K562 (cell line): ENCODE results near the gene ARHGEF16. TPM values are rescaled to one million over a fixed set of nuclear protein-coding genes. Genes with fewer than 3 reads are reported as not detected.

Experiments
- ATAC-seq: fragments of 200-7000 bp; cut with Tn5 transposase; 3 replicates; pipeline ENCODE4 v1.9.1; 2020; ENCODE audit warnings: moderate library complexity
- BruUV-seq: library from RNA; stranded (reverse); fragments of 400-500 nt; replicated peaks from 2 replicates; lab custom pipeline; 2021; lab: Mats Ljungman, UMichigan
- CTCF ChIA-PET: fragments of 300-600 bp; formaldehyde crosslinking; extraction: SDS; loops from one replicate; lab custom pipeline; 2021; ENCODE audit warnings: low intra/inter-chr PET ratio; lab: Yijun Ruan, JAX
- POLR2A ChIA-PET: fragments of 300-600, 350-650 bp; sonication (Branson Sonifier 250); formaldehyde crosslinking; extraction: SDS; loops from one replicate; lab custom pipeline; 2021; ENCODE audit warnings: antibody characterized with exemption, inconsistent platforms; lab: Yijun Ruan, JAX
- DNase-seq, 4 experiments: peaks; one replicate each; pipeline versions ENCODE4 v3.0.0 to v3.0.0-alpha.2; 2011 to 2018; ENCODE audit warnings: low spot score in 3 of 4, mixed read lengths in 3 of 4; ENCODE audit errors: extremely low read depth in 1 of 4
- FAIRE-seq: peaks from 2 replicates; lab custom pipeline; 2011; peaks lifted over from hg19 to GRCh38; lab: Jason Lieb, UNC
- H2AFZ ChIP-seq: 2 replicates; pipeline ENCODE4 v1.6.0; 2011; ENCODE audit warnings: low read depth, low read length, control low read depth, inconsistent platforms
- H3K27ac ChIP-seq: fragments of 200-600 bp; 3 replicates; pipeline ENCODE4 v1.8.0; 2011; ENCODE audit warnings: low read depth, mild to moderate bottlenecking, control low read depth, inconsistent platforms, low read length, moderate library complexity, mixed read lengths; ENCODE audit errors: extremely low read depth
- H3K27me3 ChIP-seq, 2 experiments: fragments of 300-600 bp in 1 of 2; 2 replicates in 1 of 2; 3 replicates in 1 of 2; pipeline versions ENCODE4 v1.6.0 to v1.8.0; 2011; ENCODE audit warnings: inconsistent platforms in 2 of 2, low read length in 2 of 2, mild to moderate bottlenecking in 1 of 2, mixed read lengths in 1 of 2, moderate library complexity in 1 of 2; ENCODE audit not compliant: control insufficient read depth in 2 of 2, insufficient read depth in 2 of 2
- H3K36me3 ChIP-seq: fragments of 300-600 bp; 3 replicates; pipeline ENCODE4 v1.8.0; 2011; ENCODE audit warnings: mild to moderate bottlenecking, low read length, inconsistent platforms; ENCODE audit not compliant: control insufficient read depth, insufficient read depth
- H3K4me1 ChIP-seq, 2 experiments: fragments of 200-600 bp in 1 of 2; replicated peaks in 1 of 2; 2 replicates in 1 of 2; 3 replicates in 1 of 2; pipeline versions ENCODE4 v1.5.1 to v1.8.0; 2011; ENCODE audit warnings: inconsistent platforms in 2 of 2, low read length in 2 of 2, mild to moderate bottlenecking in 1 of 2, mixed read lengths in 1 of 2, moderate library complexity in 1 of 2; ENCODE audit not compliant: control insufficient read depth in 2 of 2, insufficient read depth in 2 of 2
- H3K4me2 ChIP-seq: 2 replicates; pipeline ENCODE4 v1.6.1; 2011; ENCODE audit warnings: low read length, control low read depth, inconsistent platforms, mixed read lengths; ENCODE audit not compliant: insufficient read depth
- H3K4me3 ChIP-seq: fragments of 200-600 bp; sonication (generic), shearing (Covaris generic); 2 replicates; pipeline ENCODE4 v1.5.1; 2016; ENCODE audit warnings: control low read depth, inconsistent platforms
- H3K79me2 ChIP-seq: fragments of 200-600 bp; 3 replicates; pipeline ENCODE4 v1.8.0; 2011; ENCODE audit warnings: low read length, inconsistent platforms; ENCODE audit not compliant: control insufficient read depth, insufficient read depth
- H3K9ac ChIP-seq, 2 experiments: 2 replicates each; pipeline versions ENCODE4 v1.6.0 to v1.6.1; 2011; ENCODE audit warnings: low read depth in 2 of 2, low read length in 2 of 2, control low read depth in 1 of 2, inconsistent platforms in 1 of 2, mild to moderate bottlenecking in 1 of 2, mixed read lengths in 1 of 2; ENCODE audit not compliant: insufficient read depth in 1 of 2
- H3K9me1 ChIP-seq: one replicate; pipeline ENCODE4 v1.6.0; 2011; ENCODE audit warnings: inconsistent platforms, mild to moderate bottlenecking, low read length, moderate library complexity; ENCODE audit not compliant: control insufficient read depth, insufficient read depth
- H3K9me3 ChIP-seq: replicated peaks from 2 replicates; pipeline ENCODE4 v1.5.1; 2011; ENCODE audit warnings: low read depth, low read length, inconsistent platforms; ENCODE audit not compliant: control insufficient read depth, insufficient read depth
- H4K20me1 ChIP-seq: replicated peaks from 2 replicates; pipeline ENCODE4 v1.6.1; 2011; ENCODE audit warnings: low read length, inconsistent platforms, mixed read lengths; ENCODE audit not compliant: control insufficient read depth, insufficient read depth
- ADNP ChIP-seq: fragments of 200-800 bp; sonication (Bioruptor generic); IDR thresholded peaks from 2 replicates; pipeline ENCODE4 v1.6.1; 2016; ENCODE audit warnings: missing genetic modification characterization, missing compliant biosample characterization
- BCOR ChIP-seq: fragments of 450-650 bp; IDR thresholded peaks from 2 replicates; pipeline ENCODE4 v1.6.1; 2016
- ELF2 ChIP-seq: fragments of 250-450 bp; sonication (Bioruptor Pico); IDR thresholded peaks from 2 replicates; pipeline ENCODE4 v1.5.0; 2021; ENCODE audit warnings: mild to moderate bottlenecking
- HIVEP1 ChIP-seq: fragments of 250-450 bp; sonication (Bioruptor Pico); IDR thresholded peaks from 2 replicates; pipeline ENCODE4 v1.4.0; 2020; ENCODE audit warnings: mild to moderate bottlenecking
- ID3 ChIP-seq, 2 experiments: fragments of 250-450 bp in 1 of 2; fragments of 450-650 bp in 1 of 2; sonication (Bioruptor Pico) in 1 of 2; IDR thresholded peaks; 2 replicates each; pipeline versions ENCODE4 v1.6.1 to v1.8.0; 2016 to 2021; ENCODE audit warnings: mild to moderate bottlenecking in 2 of 2, moderate library complexity in 2 of 2, missing compliant biosample characterization in 1 of 2, missing genetic modification characterization in 1 of 2
- JUND ChIP-seq, 2 experiments: IDR thresholded peaks; 2 replicates in 1 of 2; 3 replicates in 1 of 2; pipeline ENCODE4 v1.6.1; 2011; ENCODE audit warnings: borderline replicate concordance in 2 of 2, low read depth in 2 of 2, low read length in 2 of 2, improper control_type of control experiment in 1 of 2, missing biosample characterization in 1 of 2, missing genetic modification characterization in 1 of 2, missing genetic modification reagents in 1 of 2
- MITF ChIP-seq: IDR thresholded peaks from 2 replicates; pipeline ENCODE4 v1.6.1; 2014; ENCODE audit warnings: antibody characterized with exemption
- NCOA1 ChIP-seq: fragments of 450-650 bp; IDR thresholded peaks from 2 replicates; pipeline ENCODE4 v1.6.1; 2016; ENCODE audit warnings: low read depth
- NRF1 ChIP-seq, 2 experiments: fragments of 450-650 bp; IDR thresholded peaks in 1 of 2; conservative IDR thresholded peaks in 1 of 2; 2 replicates each; pipeline ENCODE4 v1.6.1; 2014; ENCODE audit warnings: mild to moderate bottlenecking in 2 of 2
- RCOR1 ChIP-seq, 2 experiments: IDR thresholded peaks; 2 replicates each; pipeline ENCODE4 v1.6.1; 2012; ENCODE audit warnings: low read depth in 2 of 2, low read length in 2 of 2, borderline replicate concordance in 1 of 2, improper control_type of control experiment in 1 of 2
- SMARCA5 ChIP-seq: fragments of 450-650 bp; IDR thresholded peaks from 2 replicates; pipeline ENCODE4 v1.6.1; 2016
- SP2 ChIP-seq: IDR thresholded peaks from 2 replicates; pipeline ENCODE4 v1.6.1; 2011; ENCODE audit warnings: mild to moderate bottlenecking, low read depth, low read length, moderate library complexity; ENCODE audit not compliant: poor library complexity, severe bottlenecking; ENCODE audit errors: extremely low read depth
- TAL1 ChIP-seq: fragments of 450-650 bp; IDR thresholded peaks from 2 replicates; pipeline ENCODE4 v1.6.1; 2016; ENCODE audit warnings: mild to moderate bottlenecking
- ZNF551 ChIP-seq: fragments of 250-450 bp; sonication (Bioruptor Pico); IDR thresholded peaks from 2 replicates; pipeline ENCODE4 v1.5.0; 2021; ENCODE audit warnings: mild to moderate bottlenecking, moderate library complexity
- WGBS: fragments of 100-300 bp; shearing (Covaris generic); methylation state at CpG from one replicate; pipeline ENCODE4 v1.1.6; 2016; ENCODE audit warnings: low coverage, mixed read lengths; ENCODE audit not compliant: insufficient coverage; ENCODE audit errors: missing lambda C conversion rate; 5-methylcytosine and 5-hydroxymethylcytosine counted together
- in situ Hi-C: fragments of 300-500 bp; cut with MboI; formaldehyde crosslinking; loops from 4 replicates; pipeline ENCODE4 v1.15.0; 2018; ENCODE audit warnings: inconsistent platforms, mixed read lengths
- intact Hi-C: fragments of 100-400 bp; cut with micrococcal nuclease; formaldehyde crosslinking; loops from 2 replicates; pipeline ENCODE4 v1.14.2; 2022
- polyA plus RNA-seq, 8 experiments: library from polyadenylated mRNA; depleted of rRNA in 4 of 8; stranded (reverse) in 5 of 8; unstranded in 3 of 8; fragments of >200 nt; fragmentation: Nextera tagmentation in 2 of 8; fragmentation: Illumina TruSeq in 1 of 8; extraction: Ambion mirVana in 2 of 8; extraction: Trizol in 1 of 8; gene quantifications; 2 replicates each; pipeline versions ENCODE4 v1.2.1 to v1.2.3, GENCODE V29; 2011 to 2014; ENCODE audit warnings: inconsistent platforms in 1 of 8, missing spikeins in 1 of 8
- total RNA-seq, 7 experiments: library from RNA; depleted of rRNA in 6 of 7; stranded (reverse); fragments of >200 nt in 6 of 7; fragmentation: Illumina TruSeq in 2 of 7; extraction: Trizol in 2 of 7; gene quantifications; 2 replicates each; pipeline versions ENCODE4 v1.2.1 to v1.2.3, GENCODE V29; 2011 to 2021; ENCODE audit warnings: low replicate concordance in 1 of 7

ARHGEF16 gene
- total and polyA plus RNA-seq, 9 of the 15 experiments (the other 6 are each of a cell fraction or from before 2014, with no cell fraction given), result 0.15 to 1.2 (median 0.49) TPM; not detected in 2

- in situ Hi-C loops (no loop called here), intact Hi-C loops (no loop called here)
- no peak for DNase-seq
- TF ChIP-seq JUND (IDR thresholded peaks at IDR 0.05; ENCODE audit: borderline replicate concordance, low read depth, low read length), result no peak
- TF ChIP-seq JUND (tag; IDR thresholded peaks at IDR 0.05; ENCODE audit: borderline replicate concordance, low read depth, low read length), result no peak
- no peak for TF ChIP-seq TAL1
- TF ChIP-seq NCOA1, result no peak
- no peak for TF ChIP-seq ID3 (CRISPR knock-in tag; IDR thresholded peaks at IDR 0.05)
- TF ChIP-seq ID3 (tag; IDR thresholded peaks at IDR 0.05), result no peak
- peak; percentile 53; the same call in 1 of the 2 replicates for TF ChIP-seq ADNP (tag)
- TF ChIP-seq ZNF551 (CRISPR knock-in tag), result no peak
- peak; percentile 26 to 50; a peak in 3 of 4 replicates for TF ChIP-seq NRF1 (conservative IDR thresholded peaks at IDR 0.05 in 1 of 2, IDR thresholded peaks at IDR 0.05 in 1 of 2)
- peak; percentile 75 for TF ChIP-seq BCOR
- no peak for TF ChIP-seq HIVEP1 (CRISPR knock-in tag)
- peak; percentile 61; the same call in 1 of the 2 replicates for TF ChIP-seq SMARCA5
- no peak for TF ChIP-seq MITF
- 0 out of 4 replicates have a peak, but pooled peaks of 1 of the 2 experiments have one; percentile 38 for TF ChIP-seq RCOR1 (IDR thresholded peaks at IDR 0.05; ENCODE audit: borderline replicate concordance in 1 of 2, low read depth in 2 of 2, low read length in 2 of 2)
- no peak for TF ChIP-seq SP2
- TF ChIP-seq ELF2 (CRISPR knock-in tag), result no peak
- Histone ChIP-seq H3K27me3 (peaks cover 67 to 94% of the 10 kb centered on the region in 2 experiments; a peak in 4 of 5 replicates), H3K9me3 (no peaks in the 10 kb centered on the region), H3K9ac (no peak overlapping the region; a peak in 1 of 4 replicates), H3K36me3 (no peaks in the 10 kb centered on the region), H2AFZ (no peak overlapping the region), H3K79me2 (no peaks in the 10 kb centered on the region), H3K4me2 (no peak overlapping the region), H3K9me1 (no peaks in the 10 kb centered on the region), H4K20me1 (peaks cover 57% of the 10 kb centered on the region), H3K4me1 (peaks cover 0 to 30% of the 10 kb centered on the region in 2 experiments; a peak in 2 of 5 replicates), H3K4me3 (no peak overlapping the region), H3K27ac (no peak overlapping the region)
- no peak for FAIRE-seq
- 11% methylated on average over 30 of the region's 30 CpGs for WGBS
- BruUV-seq, result no TSS peak
- no peak for ATAC-seq
- ChIA-PET POLR2A (no interaction called here), CTCF (no interaction called here)
Measured at GRCh38 chr1:3461238-3461933, 6.9 kb downstream of the ARHGEF16 start.
